PC-3 (cell line): ENCODE measurements around the gene ATP11C. TPM values are rescaled to one million over a fixed set of nuclear protein-coding genes. Genes with fewer than 3 reads are reported as not detected.

Experiments
- ATAC-seq: fragments of 200-7000 bp; cut with Tn5 transposase; 2 replicates; pipeline ENCODE4 v1.9.1; 2020; ENCODE audit warnings: mild to moderate bottlenecking, moderate library complexity
- BruUV-seq: library from RNA; stranded (reverse); fragments of 400-500 nt; replicated peaks from 2 replicates; lab custom pipeline; 2021; lab: Mats Ljungman, UMichigan
- CTCF ChIA-PET: fragments of 300-600 bp; sonication (Branson Sonifier 250); formaldehyde crosslinking; loops from one replicate; lab custom pipeline; 2022; ENCODE audit warnings: antibody characterized with exemption; lab: Charles Lee
- POLR2A ChIA-PET: fragments of 300-600 bp; sonication (Branson Sonifier 250); formaldehyde crosslinking; loops from one replicate; lab custom pipeline; 2022; ENCODE audit warnings: antibody characterized with exemption; ENCODE audit not compliant: unreplicated experiment; lab: Charles Lee
- DNase-seq: peaks from one replicate; pipeline ENCODE4 v3.0.0-alpha.2; 2015
- H2AFZ ChIP-seq: fragments of 300-600 bp; sonication (generic); 2 replicates; pipeline ENCODE4 v1.6.0; 2016; ENCODE audit warnings: antibody characterized with exemption, low read length
- H3F3A ChIP-seq: fragments of 300-600 bp; sonication (generic); one replicate; pipeline ENCODE4 v1.6.0; 2017; ENCODE audit warnings: antibody characterized with exemption, low read length, control low read depth, mild to moderate bottlenecking; ENCODE audit not compliant: unreplicated experiment
- H3K27ac ChIP-seq: fragments of 300-600 bp; sonication (generic); 2 replicates; pipeline ENCODE4 v1.5.1; 2016; ENCODE audit warnings: mild to moderate bottlenecking, low read length
- H3K27me3 ChIP-seq: fragments of 300-600 bp; sonication (generic); 2 replicates; pipeline ENCODE4 v1.6.1; 2016; ENCODE audit warnings: low read length, mixed read lengths
- H3K36me3 ChIP-seq: fragments of 300-600 bp; sonication (generic); 2 replicates; pipeline ENCODE4 v1.6.1; 2016; ENCODE audit warnings: low read depth, mixed run types, low read length, mixed read lengths
- H3K4me1 ChIP-seq: fragments of 300-600 bp; sonication (generic); 2 replicates; pipeline ENCODE4 v1.5.1; 2016; ENCODE audit warnings: low read length; ENCODE audit not compliant: insufficient read depth
- H3K4me2 ChIP-seq: fragments of 300-600 bp; sonication (generic); 2 replicates; pipeline ENCODE4 v1.6.0; 2016; ENCODE audit warnings: low read length
- H3K4me3 ChIP-seq: fragments of 300-600 bp; sonication (generic); 2 replicates; pipeline ENCODE4 v1.5.1; 2016; ENCODE audit warnings: mild to moderate bottlenecking, low read length, mixed read lengths
- H3K79me2 ChIP-seq: fragments of 300-600 bp; sonication (generic); 2 replicates; pipeline ENCODE4 v1.6.1; 2017; ENCODE audit warnings: low read length, mixed read lengths
- H3K9ac ChIP-seq: fragments of 300-600 bp; sonication (generic); 2 replicates; pipeline ENCODE4 v1.6.0; 2016; ENCODE audit warnings: mild to moderate bottlenecking, low read length
- H3K9me2 ChIP-seq: fragments of 300-600 bp; sonication (generic); replicated peaks from 2 replicates; pipeline ENCODE4 v1.6.1; 2016; ENCODE audit warnings: mixed run types, low read length, mixed read lengths
- H3K9me3 ChIP-seq: fragments of 300-600 bp; sonication (generic); 2 replicates; pipeline ENCODE4 v1.6.1; 2016; ENCODE audit warnings: low read length, mixed read lengths
- H4K20me1 ChIP-seq: fragments of 300-600 bp; sonication (generic); 2 replicates; pipeline ENCODE4 v1.6.1; 2016; ENCODE audit warnings: low read length, mixed read lengths
- CTCF ChIP-seq: fragments of 300-600 bp; sonication (generic); conservative IDR thresholded peaks from 2 replicates; pipeline ENCODE4 v1.5.1; 2017; ENCODE audit warnings: antibody characterized with exemption, low read depth, mild to moderate bottlenecking, low read length
- EZH2 ChIP-seq: fragments of 300-600 bp; sonication (generic); IDR thresholded peaks from one replicate; pipeline ENCODE4 v1.6.1; 2017; ENCODE audit warnings: antibody characterized with exemption, mild to moderate bottlenecking, low read length; ENCODE audit not compliant: unreplicated experiment
- EZH2phosphoT487 ChIP-seq: fragments of 300-600 bp; sonication (generic); IDR thresholded peaks from 2 replicates; pipeline ENCODE4 v1.6.1; 2018; ENCODE audit warnings: mild to moderate bottlenecking, antibody characterized with exemption, low read length, borderline replicate concordance
- intact Hi-C: fragments of 100-400 bp; cut with micrococcal nuclease; formaldehyde crosslinking; loops from 2 replicates; pipeline ENCODE4 v1.9.0; 2023
- total RNA-seq: library from RNA; depleted of rRNA; stranded (reverse); fragments of >200 nt; gene quantifications from 2 replicates; pipeline ENCODE4 v1.2.3, GENCODE V29; 2014

Gene ATP11C
- total RNA-seq, 1 experiment from 2014 or later = 25.8 TPM

GRCh38 chrX:139762400-139763183 is 170.3 kb downstream of the ATP11C start:
- Histone ChIP-seq H3K27me3 (no peaks in the 10 kb centered on the region), H3K4me1 (no peaks in the 10 kb centered on the region), H3K4me2 (no peak overlapping the region), H3K79me2 (no peaks in the 10 kb centered on the region), H3K9ac (no peak overlapping the region), H3K9me2 (no peaks in the 10 kb centered on the region), H3K4me3 (no peak overlapping the region), H3K27ac (no peak overlapping the region), H3F3A (no peaks in the 10 kb centered on the region), H2AFZ (no peak overlapping the region), H4K20me1 (no peaks in the 10 kb centered on the region), H3K36me3 (no peaks in the 10 kb centered on the region), H3K9me3 (no peaks in the 10 kb centered on the region)
- ChIA-PET POLR2A (no interaction called here), CTCF (no interaction called here)
- DNase-seq (no peak), ATAC-seq (no peak)
- TF ChIP-seq EZH2 = no peak
- TF ChIP-seq EZH2phosphoT487 = no peak
- TF ChIP-seq CTCF = no peak
- intact Hi-C loops = no loop called here
- BruUV-seq = no TSS peak

GRCh38 chrX:139759637-139760036 is 173.2 kb downstream of the ATP11C start:
- Histone ChIP-seq H3K9me3 (no peaks in the 10 kb centered on the region), H3K36me3 (peaks cover 2% of the 10 kb centered on the region; the same call in 1 of the 2 replicates), H3K4me3 (no peak overlapping the region), H3K27me3 (no peaks in the 10 kb centered on the region), H2AFZ (no peak overlapping the region), H4K20me1 (no peaks in the 10 kb centered on the region), H3K4me2 (no peak overlapping the region), H3K79me2 (no peaks in the 10 kb centered on the region), H3F3A (no peaks in the 10 kb centered on the region), H3K9ac (no peak overlapping the region), H3K27ac (no peak overlapping the region), H3K9me2 (no peaks in the 10 kb centered on the region), H3K4me1 (no peaks in the 10 kb centered on the region)
- BruUV-seq = no TSS peak
- peak; percentile 40 for ATAC-seq
- CTCF ChIA-PET = interaction anchor here (0.5 kb wide), 1 partner anchor 48 kb away, joined by 3 read pairs; no protein-coding TSS in a partner anchor
- POLR2A ChIA-PET = no interaction called here
- no peak for TF ChIP-seq EZH2phosphoT487
- peak; percentile 76 for TF ChIP-seq CTCF
- no peak for TF ChIP-seq EZH2
- DNase-seq = peak; percentile 56
- intact Hi-C loops = loop anchor here (5.0 kb wide), 2 partner anchors 912 to 982 kb away; no protein-coding TSS in a partner anchor

GRCh38 chrX:139758809-139759208 is 174.0 kb downstream of the ATP11C start:
- no peak overlapping the region for H2AFZ ChIP-seq
- no peaks in the 10 kb centered on the region for H3K79me2 ChIP-seq
- H3K27ac ChIP-seq = no peak overlapping the region
- POLR2A ChIA-PET = no interaction called here
- CTCF ChIA-PET = interaction anchor here (0.6 kb wide), 1 partner anchor 961 kb away, joined by 3 read pairs; no protein-coding TSS in a partner anchor
- intact Hi-C loops = loop anchor here (5.0 kb wide), 2 partner anchors 912 to 982 kb away; no protein-coding TSS in a partner anchor
- H4K20me1 ChIP-seq = no peaks in the 10 kb centered on the region
- no peak for DNase-seq
- peaks cover 4% of the 10 kb centered on the region; the same call in 1 of the 2 replicates for H3K36me3 ChIP-seq
- no peak overlapping the region for H3K4me3 ChIP-seq
- TF ChIP-seq EZH2 (no peak), EZH2phosphoT487 (no peak), CTCF (no peak)
- H3K9ac ChIP-seq = no peak overlapping the region
- no peaks in the 10 kb centered on the region for H3K9me3 ChIP-seq
- no peak overlapping the region for H3K4me2 ChIP-seq
- no peaks in the 10 kb centered on the region for H3K9me2 ChIP-seq
- no peaks in the 10 kb centered on the region for H3K27me3 ChIP-seq
- no peaks in the 10 kb centered on the region for H3F3A ChIP-seq
- no TSS peak for BruUV-seq
- no peaks in the 10 kb centered on the region for H3K4me1 ChIP-seq
- ATAC-seq = no peak
